Lower leg skin (tissue), 4 donors: ENCODE measurements around the gene HSPA12B. TPM values are rescaled to one million over a fixed set of nuclear protein-coding genes. Genes with fewer than 3 reads are reported as not detected.

Source experiments
- DNase-seq, 2 donors: peaks; one replicate each; pipeline ENCODE4 v3.0.0-alpha.2; 2019; ENCODE audit warnings: low spot score in 2 of 2
- H3K4me3 ChIP-seq: fragments of 200-600 bp; sonication (generic); 2 replicates; pipeline ENCODE4 v1.5.1; 2017; ENCODE audit warnings: mild to moderate bottlenecking, low read depth; ENCODE audit not compliant: poor library complexity, severe bottlenecking
- POLR2A ChIP-seq, 2 donors: fragments of 450-650 bp; IDR thresholded peaks; one replicate each; pipeline ENCODE4 v1.6.1; 2016 to 2017; ENCODE audit warnings: antibody characterized with exemption in 2 of 2, mild to moderate bottlenecking in 1 of 2, moderate library complexity in 1 of 2
- WGBS, 2 donors: methylation state at CpG; one replicate each; pipeline ENCODE4 v1.1.5; 2018; 5-methylcytosine and 5-hydroxymethylcytosine counted together
- intact Hi-C: fragments of 100-400 bp; cut with DNase I; formaldehyde crosslinking; loops from one replicate; pipeline ENCODE4 v1.15.0; 2023; ENCODE audit warnings: low total_unique reads
- total RNA-seq, 4 donors: library from RNA; depleted of rRNA; stranded (reverse); fragments of >200 nt; gene quantifications; one replicate each; pipeline ENCODE4 v1.1.0, GENCODE V29; 2016
- TF ChIP-seq, protein P1 (sequence below), 3 donors: fragments of 450-650 bp; IDR thresholded peaks; one replicate each; pipeline ENCODE4 v1.5.1; 2016; ENCODE audit warnings: antibody characterized with exemption in 3 of 3, mild to moderate bottlenecking in 3 of 3, moderate library complexity in 2 of 3

HSPA12B gene
- total RNA-seq, 4 donors from 2014 or later, result 4.0 to 6.0 (median 5.7) TPM

DNA sequence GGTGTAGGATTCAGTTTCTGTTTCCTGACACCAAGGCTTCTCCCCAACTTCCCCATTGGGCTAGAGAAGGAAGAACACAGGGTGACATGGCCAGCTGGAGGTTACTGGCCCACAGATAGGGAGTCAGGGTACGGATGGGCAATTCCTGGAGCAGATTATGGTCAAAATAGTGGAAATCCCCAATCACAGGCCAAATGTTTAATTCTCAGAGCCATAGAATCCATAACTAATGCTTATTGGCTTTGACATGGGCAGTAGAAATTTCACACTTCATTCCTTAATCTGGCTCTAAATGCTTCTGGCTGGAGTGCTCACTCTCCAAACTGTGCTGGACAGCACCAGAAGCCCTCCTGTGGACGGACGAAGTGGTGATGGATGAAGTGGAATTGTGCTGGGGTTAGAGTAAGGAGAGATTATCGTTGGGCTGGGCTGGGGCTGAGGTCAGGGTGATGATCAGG, 21.0 kb upstream of the HSPA12B start:
- no peak for TF ChIP-seq POLR2A (IDR thresholded peaks at IDR 0.05)
- TF ChIP-seq, protein P1, sequence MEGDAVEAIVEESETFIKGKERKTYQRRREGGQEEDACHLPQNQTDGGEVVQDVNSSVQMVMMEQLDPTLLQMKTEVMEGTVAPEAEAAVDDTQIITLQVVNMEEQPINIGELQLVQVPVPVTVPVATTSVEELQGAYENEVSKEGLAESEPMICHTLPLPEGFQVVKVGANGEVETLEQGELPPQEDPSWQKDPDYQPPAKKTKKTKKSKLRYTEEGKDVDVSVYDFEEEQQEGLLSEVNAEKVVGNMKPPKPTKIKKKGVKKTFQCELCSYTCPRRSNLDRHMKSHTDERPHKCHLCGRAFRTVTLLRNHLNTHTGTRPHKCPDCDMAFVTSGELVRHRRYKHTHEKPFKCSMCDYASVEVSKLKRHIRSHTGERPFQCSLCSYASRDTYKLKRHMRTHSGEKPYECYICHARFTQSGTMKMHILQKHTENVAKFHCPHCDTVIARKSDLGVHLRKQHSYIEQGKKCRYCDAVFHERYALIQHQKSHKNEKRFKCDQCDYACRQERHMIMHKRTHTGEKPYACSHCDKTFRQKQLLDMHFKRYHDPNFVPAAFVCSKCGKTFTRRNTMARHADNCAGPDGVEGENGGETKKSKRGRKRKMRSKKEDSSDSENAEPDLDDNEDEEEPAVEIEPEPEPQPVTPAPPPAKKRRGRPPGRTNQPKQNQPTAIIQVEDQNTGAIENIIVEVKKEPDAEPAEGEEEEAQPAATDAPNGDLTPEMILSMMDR (IDR thresholded peaks at IDR 0.05), result no peak
- intact Hi-C loops, result loop anchor here (2.0 kb wide), 1 partner anchor 35 kb away; no protein-coding TSS in a partner anchor
- no peak overlapping the region for H3K4me3 ChIP-seq
- DNase-seq, result no peak
- 79 to 84% methylated on average over 4 of the region's 4 CpGs for WGBS, 2 donors

DNA sequence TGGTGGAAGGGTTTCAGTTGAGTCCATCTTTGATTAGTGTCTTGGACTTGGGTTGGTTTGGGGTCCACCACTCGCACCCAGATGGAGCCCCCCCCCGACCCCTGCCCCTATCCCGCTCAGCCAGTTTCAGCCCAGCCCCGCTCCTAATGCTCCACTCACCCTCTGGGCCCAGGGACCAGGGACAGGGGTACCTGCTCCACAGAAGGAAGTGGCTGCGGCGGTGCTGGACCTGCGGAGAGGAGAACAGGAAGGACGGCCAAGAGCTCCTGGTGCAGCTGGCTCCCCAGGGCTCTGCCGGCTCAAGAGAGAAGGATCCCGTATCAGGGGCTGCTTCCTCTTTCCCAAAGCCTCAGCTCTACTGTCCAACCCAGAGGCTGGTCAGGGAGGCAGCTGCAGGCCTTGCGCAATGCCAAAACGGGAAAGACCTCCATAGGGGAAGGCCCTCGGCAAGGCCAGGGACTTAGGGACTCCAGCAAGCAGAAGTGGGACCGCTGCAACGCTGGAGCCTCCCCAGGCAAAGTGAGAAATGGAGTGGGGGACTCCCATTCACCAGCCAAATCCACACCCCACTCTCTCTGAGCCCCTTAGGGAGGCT, 20.1 kb upstream of the HSPA12B start, which contains the start of gene SIGLEC1:
TSS of gene SIGLEC1 (minus strand) at position 322 of the 595 bp plus-strand sequence. CDS start 5,472 bp downstream, outside the sequence.
- 80 to 81% methylated on average over 15 of the region's 15 CpGs for WGBS, 2 donors
- intact Hi-C loops, result no loop called here
- DNase-seq, result peak in 1 of 2 donors; percentile 60
- TF ChIP-seq, protein P1 (IDR thresholded peaks at IDR 0.05), result no peak
- TF ChIP-seq POLR2A (IDR thresholded peaks at IDR 0.05), result no peak
- H3K4me3 ChIP-seq, result no peak within 1 kb of the TSS

DNA sequence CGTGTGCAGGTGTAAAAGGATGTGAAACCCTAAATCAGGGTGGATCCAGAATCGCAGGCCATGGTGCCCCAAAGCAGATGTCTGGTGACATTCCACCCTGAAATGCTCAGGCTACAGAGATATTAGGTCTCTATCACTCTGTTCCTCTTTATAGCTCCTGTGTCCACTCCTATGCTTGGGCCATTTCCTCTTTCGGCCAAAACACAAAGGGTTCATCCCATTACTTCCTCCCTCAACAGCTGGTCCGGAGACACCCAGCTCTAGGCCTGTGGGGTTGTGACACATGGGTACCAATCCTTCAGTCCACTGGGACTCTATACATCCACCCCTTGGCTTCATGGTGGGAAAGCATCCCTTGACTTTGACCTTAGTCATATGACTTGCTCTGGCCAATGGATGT, 18.4 kb upstream of the HSPA12B start:
- intact Hi-C loops, result no loop called here
- 77% methylated on average over 4 of the region's 4 CpGs for WGBS, 2 donors
- TF ChIP-seq POLR2A (IDR thresholded peaks at IDR 0.05), result no peak
- TF ChIP-seq, protein P1 (IDR thresholded peaks at IDR 0.05), result no peak
- DNase-seq, result no peak
- no peak overlapping the region for H3K4me3 ChIP-seq

DNA sequence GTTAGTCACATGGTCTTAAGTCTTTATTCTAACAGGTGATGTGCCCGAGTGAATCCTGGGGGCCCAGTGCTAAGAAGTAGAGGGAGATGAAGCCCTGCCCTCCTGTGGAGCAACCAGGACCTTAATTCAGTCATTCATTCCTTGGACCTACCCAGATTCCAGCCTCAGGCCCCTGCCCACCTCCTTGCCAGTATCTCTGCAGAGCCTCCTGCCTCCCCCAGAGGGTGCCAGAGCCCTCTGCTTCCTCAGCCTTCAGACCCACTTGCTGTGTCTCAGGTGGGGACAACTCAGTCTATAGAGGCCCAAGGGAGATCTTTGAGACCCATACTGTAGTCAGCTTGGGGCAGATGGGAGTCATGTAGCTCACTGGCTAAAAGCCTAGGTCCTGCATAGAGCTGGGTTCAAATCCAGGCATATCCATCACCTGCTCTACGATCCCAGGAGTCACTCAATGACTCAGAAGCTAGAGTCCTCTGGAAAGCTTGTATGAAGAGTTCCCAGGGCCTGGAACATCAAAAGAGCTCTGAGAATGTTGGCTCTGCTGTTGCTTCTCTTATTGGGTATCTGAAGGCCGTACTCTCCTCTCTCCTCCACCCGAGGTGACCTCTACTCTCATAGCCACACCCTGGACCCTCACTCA, 16.2 kb upstream of the HSPA12B start:
- WGBS, 2 donors, result 76 to 80% methylated on average over 4 of the region's 4 CpGs
- no peak for DNase-seq
- TF ChIP-seq, protein P1 (IDR thresholded peaks at IDR 0.05), result no peak
- TF ChIP-seq POLR2A (IDR thresholded peaks at IDR 0.05), result no peak
- H3K4me3 ChIP-seq, result no peak overlapping the region
- intact Hi-C loops, result no loop called here

DNA sequence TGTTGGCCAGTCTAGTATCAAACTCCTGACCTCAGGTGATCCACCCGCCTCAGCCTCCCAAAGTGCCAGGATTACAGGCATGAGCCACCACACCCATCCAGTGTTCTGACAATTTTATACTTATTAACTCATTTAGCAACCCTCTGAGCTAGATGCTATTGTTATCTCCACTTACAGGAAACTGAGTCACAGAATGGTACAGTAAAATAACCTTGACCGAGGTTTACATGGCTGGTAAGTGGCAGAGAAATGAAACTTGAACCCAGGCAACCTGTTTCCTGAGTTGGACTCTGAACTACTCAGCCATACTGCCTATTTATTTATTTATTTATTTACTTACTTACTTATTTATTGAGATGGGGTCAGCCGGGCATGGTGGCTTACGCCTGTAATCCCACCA, 13.4 kb upstream of the HSPA12B start:
- DNase-seq, result no peak
- intact Hi-C loops, result no loop called here
- H3K4me3 ChIP-seq, result no peak overlapping the region
- WGBS, 2 donors, result 86 to 88% methylated on average over 4 of the region's 4 CpGs
- TF ChIP-seq POLR2A (IDR thresholded peaks at IDR 0.05), result no peak
- TF ChIP-seq, protein P1 (IDR thresholded peaks at IDR 0.05), result no peak
